Immature natural killer cell (primary cell): ENCODE results near the gene TMCC1. TPM values are rescaled to one million over a fixed set of nuclear protein-coding genes. Genes with fewer than 3 reads are reported as not detected.

Experiments
- DNase-seq, 3 donors: peaks; one replicate each; pipeline ENCODE4 v3.0.0; 2022; ENCODE audit warnings: mixed read lengths in 1 of 3
- H3K27ac Mint-ChIP-seq, 6 donors: one replicate each; pipeline ENCODE4 v1.8.0; 2020; ENCODE audit warnings: mixed read lengths in 6 of 6, mild to moderate bottlenecking in 5 of 6, inconsistent platforms in 4 of 6, moderate library complexity in 3 of 6
- H3K27me3 Mint-ChIP-seq, 3 donors: one replicate each; pipeline ENCODE4 v1.8.0; 2020 to 2021; ENCODE audit warnings: low read depth in 3 of 3, mild to moderate bottlenecking in 3 of 3, mixed read lengths in 3 of 3, moderate library complexity in 3 of 3, inconsistent platforms in 1 of 3
- H3K36me3 Mint-ChIP-seq, 3 donors: one replicate each; pipeline ENCODE4 v1.8.0; 2020; ENCODE audit warnings: mixed read lengths in 3 of 3, inconsistent platforms in 2 of 3, mild to moderate bottlenecking in 2 of 3
- H3K4me1 Mint-ChIP-seq, 2 donors: one replicate each; pipeline ENCODE4 v1.8.0; 2020; ENCODE audit warnings: inconsistent platforms in 2 of 2, mild to moderate bottlenecking in 2 of 2, mixed read lengths in 2 of 2, moderate library complexity in 1 of 2
- H3K4me3 Mint-ChIP-seq, 5 donors: one replicate each; pipeline ENCODE4 v1.8.0; 2020; ENCODE audit warnings: mild to moderate bottlenecking in 5 of 5, mixed read lengths in 5 of 5, inconsistent platforms in 3 of 5, moderate library complexity in 3 of 5
- H3K9me3 Mint-ChIP-seq, 6 donors: one replicate each; pipeline ENCODE4 v1.8.0; 2020; ENCODE audit warnings: mild to moderate bottlenecking in 6 of 6, mixed read lengths in 6 of 6, inconsistent platforms in 4 of 6, moderate library complexity in 3 of 6
- polyA plus RNA-seq, 3 donors: library from polyadenylated mRNA; unstranded; fragments of 300-500 nt; fragmentation: Illumina TruSeq; gene quantifications; one replicate each; pipeline ENCODE4 v1.2.3, GENCODE V29; 2021

The TMCC1 gene
- polyA plus RNA-seq = 1 to 10 TPM; 1.7 to 5.6 (median 2.2) TPM

- peaks cover 0 to 5% (median 0%) of the 10 kb centered on the region in 3 donors for H3K36me3 Mint-ChIP-seq
- H3K9me3 Mint-ChIP-seq = no peaks in the 10 kb centered on the region
- H3K27ac Mint-ChIP-seq = peak within 1 kb of the TSS; percentile 87 to 95 (median 88)
- peak; percentile 86 to 90 (median 90) for DNase-seq
- H3K4me1 Mint-ChIP-seq = peaks cover 32 to 48% of the 10 kb centered on the region in 2 donors
- H3K27me3 Mint-ChIP-seq = peaks cover 0 to 13% (median 8%) of the 10 kb centered on the region in 3 donors
- peak within 1 kb of the TSS; percentile 89 to 94 (median 93) for H3K4me3 Mint-ChIP-seq
Observed at GRCh38 chr3:129893581-129894070, at the start of gene TMCC1. TMCC1 (minus strand) TSS chr3:129893711.

DNA sequence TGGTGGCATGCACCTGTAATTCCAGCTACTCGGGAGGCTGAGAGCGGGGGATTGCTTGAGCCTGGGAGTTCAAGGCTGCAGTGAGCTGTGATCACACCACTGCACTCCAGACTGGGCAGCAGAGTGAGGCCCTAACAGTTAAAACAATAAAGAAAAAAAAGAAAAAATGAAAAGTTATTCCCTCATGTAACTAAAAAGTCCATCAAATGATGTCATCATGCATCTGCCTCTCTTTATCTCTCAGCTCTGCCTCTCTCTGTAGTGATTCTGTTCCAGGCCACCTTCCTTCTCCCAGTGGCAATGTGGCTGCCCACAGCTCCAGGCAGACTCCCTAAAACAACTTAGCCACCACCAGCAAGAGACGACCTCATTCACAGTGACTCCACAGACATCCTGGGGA lies 49.5 kb upstream of the TMCC1 start:
- H3K4me3 Mint-ChIP-seq = no peak overlapping the region
- DNase-seq = no peak
- no peak overlapping the region for H3K27ac Mint-ChIP-seq
- no peaks in the 10 kb centered on the region for H3K9me3 Mint-ChIP-seq
- H3K27me3 Mint-ChIP-seq = peaks cover 0 to 7% (median 3%) of the 10 kb centered on the region in 3 donors
- H3K4me1 Mint-ChIP-seq = peaks cover 0 to under 1% of the 10 kb centered on the region in 2 donors
- no peaks in the 10 kb centered on the region for H3K36me3 Mint-ChIP-seq

DNA sequence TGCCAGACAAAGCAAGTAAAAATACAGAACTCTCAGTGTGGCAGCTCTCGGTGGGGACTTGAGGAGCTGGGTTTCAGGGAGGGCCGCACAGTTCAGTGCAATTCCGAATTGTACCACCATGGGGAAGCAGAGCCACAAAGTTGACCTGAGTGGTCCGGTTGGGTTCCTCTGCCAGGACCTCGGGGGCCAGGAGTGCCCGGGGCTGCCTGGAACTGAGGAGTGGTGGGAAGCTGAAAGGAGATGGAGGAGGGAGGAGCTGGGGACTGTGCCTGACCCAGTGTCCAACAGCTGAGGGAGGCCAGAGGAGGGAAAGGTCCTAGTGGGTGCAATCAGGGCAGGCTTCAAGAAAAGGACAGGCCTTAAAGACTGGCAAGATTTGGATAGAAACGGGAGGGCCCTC lies 48.8 kb upstream of the TMCC1 start:
- no peaks in the 10 kb centered on the region for H3K9me3 Mint-ChIP-seq
- H3K4me1 Mint-ChIP-seq = peaks cover 0 to 3% of the 10 kb centered on the region in 2 donors
- peaks cover 0 to 7% (median 4%) of the 10 kb centered on the region in 3 donors for H3K27me3 Mint-ChIP-seq
- no peak overlapping the region for H3K27ac Mint-ChIP-seq
- DNase-seq = peak in 2 of 3 donors; percentile 17 to 35
- H3K4me3 Mint-ChIP-seq = no peak overlapping the region
- H3K36me3 Mint-ChIP-seq = no peaks in the 10 kb centered on the region

GRCh38 chr3:129940086-129940485 lies 46.6 kb upstream of the TMCC1 start:
- H3K4me1 Mint-ChIP-seq = peaks cover 7 to 10% of the 10 kb centered on the region in 2 donors
- H3K36me3 Mint-ChIP-seq = no peaks in the 10 kb centered on the region
- H3K27ac Mint-ChIP-seq = no peak overlapping the region
- no peaks in the 10 kb centered on the region for H3K9me3 Mint-ChIP-seq
- H3K4me3 Mint-ChIP-seq = no peak overlapping the region
- peaks cover 0 to 7% (median 6%) of the 10 kb centered on the region in 3 donors for H3K27me3 Mint-ChIP-seq
- no peak for DNase-seq

DNA sequence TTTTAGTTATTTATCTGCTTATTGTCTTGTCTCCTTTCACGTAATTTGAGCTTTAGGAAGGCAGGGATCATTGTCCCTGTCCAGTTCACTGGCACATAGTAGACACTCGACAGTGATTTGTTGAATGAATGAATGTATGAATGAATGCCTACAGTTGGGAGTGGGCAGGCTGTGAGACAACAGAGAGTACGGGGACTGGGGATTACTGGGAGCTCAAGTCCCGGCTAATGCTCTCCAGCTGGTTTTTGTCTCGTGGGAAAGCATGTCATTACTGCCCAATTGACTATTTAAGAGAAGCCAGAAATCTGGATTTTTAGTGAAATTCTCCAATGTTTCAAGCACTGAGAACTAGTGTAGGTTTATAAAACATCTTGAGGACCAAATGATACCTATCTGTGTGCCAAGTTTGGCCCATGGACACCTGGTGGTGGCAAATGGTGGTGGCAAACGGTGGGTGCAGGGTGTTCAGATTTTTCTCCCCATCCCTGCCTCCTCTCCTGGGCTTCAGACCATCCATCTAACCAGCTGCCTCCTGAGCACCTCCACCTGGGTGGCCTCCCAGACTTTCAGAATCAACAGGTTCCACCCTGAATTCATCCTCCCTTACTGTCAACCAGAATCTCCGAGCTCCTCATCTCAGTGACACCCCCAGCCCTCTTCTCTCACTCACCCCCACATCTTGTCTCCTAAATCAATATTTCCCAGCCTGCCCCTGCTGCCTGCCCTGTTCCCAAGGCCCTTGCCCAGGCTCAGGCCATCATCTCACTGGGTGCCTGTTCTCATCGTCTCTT lies 44.8 kb upstream of the TMCC1 start:
- DNase-seq = no peak
- Mint-ChIP-seq H3K36me3 (no peaks in the 10 kb centered on the region), H3K4me3 (peak overlapping the region in 1 of 5 donors; percentile 17), H3K27ac (peak overlapping the region in 1 of 6 donors; percentile 37), H3K27me3 (peaks cover 0 to 7% (median 6%) of the 10 kb centered on the region in 3 donors), H3K4me1 (peaks cover 7 to 14% of the 10 kb centered on the region in 2 donors), H3K9me3 (no peaks in the 10 kb centered on the region)

DNA sequence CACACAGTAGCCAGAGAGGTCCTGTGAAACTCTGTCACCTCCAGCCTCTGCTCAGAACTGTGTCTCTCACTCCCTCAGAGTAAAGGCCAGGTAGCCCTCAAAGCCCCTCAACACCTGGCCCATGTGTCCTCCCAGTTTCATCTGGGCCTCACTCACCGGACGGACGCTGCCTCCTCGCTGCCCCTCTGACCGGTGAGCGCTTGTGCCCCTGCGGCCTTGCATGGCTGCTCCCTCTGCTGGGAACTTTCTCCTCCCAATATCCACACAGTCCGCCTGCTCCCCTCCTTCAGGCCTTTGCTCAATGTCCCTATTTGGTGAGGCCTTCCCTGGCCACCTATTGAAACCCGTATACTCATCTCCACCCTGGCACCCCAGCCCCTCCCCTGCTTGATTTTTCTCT lies 44.2 kb upstream of the TMCC1 start:
- H3K27ac Mint-ChIP-seq = no peak overlapping the region
- no peaks in the 10 kb centered on the region for H3K9me3 Mint-ChIP-seq
- H3K4me1 Mint-ChIP-seq = peaks cover 7 to 14% of the 10 kb centered on the region in 2 donors
- H3K36me3 Mint-ChIP-seq = no peaks in the 10 kb centered on the region
- H3K27me3 Mint-ChIP-seq = peaks cover 0 to 7% (median 6%) of the 10 kb centered on the region in 3 donors
- no peak for DNase-seq
- peak overlapping the region in 1 of 5 donors; percentile 17 for H3K4me3 Mint-ChIP-seq

DNA sequence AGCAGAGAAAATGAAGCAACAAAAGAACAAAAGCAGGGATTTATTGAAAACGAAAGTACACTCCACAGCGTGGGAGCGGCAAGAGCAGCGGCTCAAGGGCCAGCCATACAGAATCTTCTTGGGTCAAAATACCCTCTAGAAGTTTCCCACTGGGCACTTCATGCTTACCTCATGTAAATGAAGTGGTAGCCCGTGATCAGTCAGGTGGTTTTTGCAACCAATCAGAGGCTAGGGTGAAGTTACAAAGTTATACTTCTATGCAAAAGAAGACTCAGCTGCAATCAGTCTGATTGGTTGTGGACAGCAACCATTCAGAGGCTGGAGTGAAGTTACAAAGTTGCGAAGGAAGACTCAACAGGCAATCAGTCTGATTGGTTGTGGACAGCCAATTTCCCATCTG lies 43.2 kb upstream of the TMCC1 start:
- Mint-ChIP-seq H3K27ac (peak overlapping the region; percentile 34 to 84 (median 66)), H3K36me3 (no peaks in the 10 kb centered on the region), H3K4me1 (peaks cover 7 to 14% of the 10 kb centered on the region in 2 donors), H3K9me3 (no peaks in the 10 kb centered on the region), H3K27me3 (peaks cover 0 to 7% (median 5%) of the 10 kb centered on the region in 3 donors), H3K4me3 (peak overlapping the region; percentile 69 to 89 (median 75))
- peak; percentile 36 to 51 (median 44) for DNase-seq

GRCh38 chr3:129934234-129935123 lies 41.0 kb upstream of the TMCC1 start:
- Mint-ChIP-seq H3K4me1 (peaks cover 7 to 14% of the 10 kb centered on the region in 2 donors), H3K27ac (no peak overlapping the region), H3K36me3 (peaks cover 0 to 6% (median 0%) of the 10 kb centered on the region in 3 donors), H3K27me3 (peaks cover 5% of the 10 kb centered on the region in 3 donors), H3K4me3 (peak overlapping the region in 3 of 5 donors; percentile 8 to 36 (median 33)), H3K9me3 (peaks cover 1 to 13% (median 6%) of the 10 kb centered on the region in 6 donors)
- peak; percentile 20 to 39 (median 28) for DNase-seq

DNA sequence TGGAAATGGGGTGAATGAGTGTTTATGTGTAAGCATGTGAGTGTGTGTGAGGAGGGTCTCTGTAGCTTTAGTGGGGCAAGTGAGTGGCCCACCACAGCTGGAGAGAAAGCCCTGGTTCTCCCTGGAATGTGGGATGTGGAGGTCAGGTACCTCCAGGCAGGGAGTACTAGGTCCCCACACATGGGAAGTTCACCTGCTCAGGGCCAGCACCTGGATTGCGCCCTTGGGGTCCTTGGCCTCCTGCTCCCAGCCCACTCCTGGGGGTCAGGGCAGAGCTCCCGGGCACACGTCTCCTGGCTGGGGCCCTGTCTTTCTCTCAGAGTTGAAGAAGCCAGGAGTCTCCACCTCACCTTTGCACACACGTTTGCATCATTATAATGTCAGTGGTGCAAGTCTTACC lies 40.0 kb upstream of the TMCC1 start:
- no peak for DNase-seq
- Mint-ChIP-seq H3K36me3 (peaks cover 0 to 9% (median 0%) of the 10 kb centered on the region in 3 donors), H3K27ac (no peak overlapping the region), H3K4me3 (no peak overlapping the region), H3K4me1 (peaks cover 7 to 14% of the 10 kb centered on the region in 2 donors), H3K9me3 (peaks cover 3 to 17% (median 9%) of the 10 kb centered on the region in 6 donors), H3K27me3 (peaks cover 4 to 5% (median 5%) of the 10 kb centered on the region in 3 donors)

GRCh38 chr3:129929383-129929782 lies 35.9 kb upstream of the TMCC1 start:
- no peak for DNase-seq
- peaks cover 0 to 9% (median 0%) of the 10 kb centered on the region in 3 donors for H3K36me3 Mint-ChIP-seq
- H3K4me1 Mint-ChIP-seq = peaks cover 0 to 2% of the 10 kb centered on the region in 2 donors
- no peak overlapping the region for H3K27ac Mint-ChIP-seq
- H3K27me3 Mint-ChIP-seq = peaks cover 3 to 13% (median 5%) of the 10 kb centered on the region in 3 donors
- H3K4me3 Mint-ChIP-seq = no peak overlapping the region
- peaks cover 8 to 20% (median 10%) of the 10 kb centered on the region in 6 donors for H3K9me3 Mint-ChIP-seq

- no peak for DNase-seq
- Mint-ChIP-seq H3K4me3 (no peak overlapping the region), H3K27me3 (peaks cover 5 to 12% (median 6%) of the 10 kb centered on the region in 3 donors), H3K4me1 (no peaks in the 10 kb centered on the region), H3K9me3 (peaks cover 8 to 20% (median 11%) of the 10 kb centered on the region in 6 donors), H3K36me3 (peaks cover 0 to 9% (median 0%) of the 10 kb centered on the region in 3 donors), H3K27ac (no peak overlapping the region)
Observed at GRCh38 chr3:129927072-129927471, 33.6 kb upstream of the TMCC1 start.

DNA sequence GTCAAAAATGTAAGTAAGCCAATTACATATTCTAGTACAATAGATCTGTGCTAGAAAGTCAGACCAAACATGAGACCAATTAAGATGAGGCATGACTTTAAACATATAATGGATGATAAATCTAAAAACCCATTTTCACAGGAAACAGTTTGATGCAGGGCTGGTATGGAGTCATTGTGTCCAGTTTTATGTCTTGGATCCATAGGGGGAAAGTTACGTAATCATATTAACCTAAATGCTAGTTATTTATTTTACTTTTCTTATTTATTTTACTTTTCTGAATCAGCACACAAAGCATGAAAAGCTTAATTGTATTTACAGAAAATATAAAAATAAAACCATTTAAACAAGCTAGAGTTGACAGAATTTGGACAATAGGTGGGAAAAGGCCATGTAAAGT lies 26.3 kb upstream of the TMCC1 start:
- Mint-ChIP-seq H3K4me3 (no peak overlapping the region), H3K27ac (no peak overlapping the region), H3K36me3 (no peaks in the 10 kb centered on the region), H3K27me3 (peaks cover 0 to 21% (median 0%) of the 10 kb centered on the region in 3 donors), H3K9me3 (peaks cover 10 to 41% (median 31%) of the 10 kb centered on the region in 6 donors), H3K4me1 (no peaks in the 10 kb centered on the region)
- DNase-seq = no peak

DNA sequence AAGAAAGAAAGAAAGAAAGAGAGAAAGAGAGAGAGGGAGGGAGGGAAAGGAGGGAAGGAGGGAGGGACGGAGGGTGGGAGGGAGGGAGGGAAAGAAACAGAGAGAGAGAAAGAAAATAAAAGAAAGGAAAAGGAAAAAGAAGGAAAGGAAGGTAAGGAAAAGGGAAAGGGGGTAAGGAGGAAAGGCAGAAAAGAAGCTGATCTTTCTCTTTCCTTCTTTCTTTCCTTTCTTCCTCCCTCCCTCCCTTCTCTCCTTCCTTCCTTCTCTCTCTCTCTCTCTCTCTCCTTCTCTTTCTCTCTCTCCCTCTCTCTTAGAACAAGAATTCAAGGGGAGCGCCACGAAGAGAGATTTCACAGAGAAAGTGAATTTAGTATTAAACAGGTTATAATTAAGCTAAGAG lies 25.8 kb upstream of the TMCC1 start:
- H3K27ac Mint-ChIP-seq = no peak overlapping the region
- peaks cover 0 to 23% (median 0%) of the 10 kb centered on the region in 3 donors for H3K27me3 Mint-ChIP-seq
- peaks cover 9 to 41% (median 32%) of the 10 kb centered on the region in 6 donors for H3K9me3 Mint-ChIP-seq
- no peak for DNase-seq
- no peaks in the 10 kb centered on the region for H3K36me3 Mint-ChIP-seq
- H3K4me1 Mint-ChIP-seq = no peaks in the 10 kb centered on the region
- no peak overlapping the region for H3K4me3 Mint-ChIP-seq
